ENCODE results near the gene PARP2. TPM values are rescaled to one million over a fixed set of nuclear protein-coding genes. Genes with fewer than 3 reads are reported as not detected.
"Not testable (repeated sequence)": the region's sequence is repeated elsewhere in the genome, so short reads cannot be mapped to it uniquely, and the experiment has no call there.

Gene PARP2
- 25.9 TPM for polyA plus RNA-seq (2013, experiment 1 of 2; ENCODE audit: insufficient read length)
- 27.2 TPM for polyA plus RNA-seq (2013, experiment 2 of 2; ENCODE audit: insufficient read length)

DNA sequence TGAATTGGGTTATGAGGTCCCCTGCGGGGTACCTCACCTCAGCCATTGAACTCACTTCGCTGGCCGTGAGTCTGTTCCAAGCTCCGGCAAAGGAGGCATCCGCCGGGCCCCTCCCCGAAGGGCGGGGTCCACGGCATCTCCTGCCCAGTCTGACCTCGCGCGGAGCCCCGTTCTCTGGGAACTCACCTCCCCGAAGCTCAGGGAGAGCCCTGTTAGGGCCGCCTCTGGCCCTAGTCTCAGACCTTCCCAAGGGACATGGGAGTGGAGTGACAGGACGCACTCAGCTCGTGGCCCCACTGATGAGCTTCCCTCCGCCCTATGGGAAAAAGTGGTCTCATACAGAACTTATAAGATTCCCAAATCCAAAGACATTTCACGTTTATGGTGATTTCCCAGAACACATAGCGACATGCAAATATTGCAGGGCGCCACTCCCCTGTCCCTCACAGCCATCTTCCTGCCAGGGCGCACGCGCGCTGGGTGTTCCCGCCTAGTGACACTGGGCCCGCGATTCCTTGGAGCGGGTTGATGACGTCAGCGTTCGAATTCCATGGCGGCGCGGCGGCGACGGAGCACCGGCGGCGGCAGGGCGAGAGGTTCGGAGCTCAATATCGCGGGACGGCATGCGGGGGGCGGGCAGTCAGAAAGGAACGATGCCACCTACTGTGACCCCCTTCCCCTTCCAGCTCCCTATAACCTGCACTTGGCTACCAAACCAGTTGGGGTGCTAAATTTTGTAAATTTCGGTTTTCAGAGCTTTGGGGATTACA is at the start of gene PARP2:
PARP2 (plus strand) TSS at position 544 of the 770 bp plus-strand sequence; CDS start at position 551, 7 bp downstream.
- peak; percentile 100 for DNase-seq

DNA sequence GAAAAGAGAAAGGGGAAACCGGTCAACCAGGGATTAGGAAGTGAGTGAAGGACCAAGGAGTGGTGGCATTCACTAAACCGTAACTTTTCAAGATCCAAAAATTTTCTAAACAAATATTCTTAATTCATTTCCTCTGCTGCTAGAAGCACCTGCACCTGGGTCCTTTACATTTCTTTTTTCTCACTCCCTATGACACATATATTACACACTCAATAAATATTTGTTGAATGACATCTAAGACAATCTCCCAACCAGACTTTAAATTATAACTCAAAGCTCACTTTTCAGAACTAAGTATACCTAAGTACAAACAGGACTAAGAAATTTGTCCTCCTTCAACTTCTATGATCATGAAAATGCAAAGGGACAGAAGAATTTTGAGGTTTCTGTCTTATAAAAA is 48.8 kb upstream of the PARP2 start:
- DNase-seq, result no peak

- DNase-seq, result no peak
Observed at GRCh38 chr14:20295067-20295466, 48.4 kb upstream of the PARP2 start.

GRCh38 chr14:20302042-20302755 is 41.2 kb upstream of the PARP2 start:
- peak; percentile 10 for DNase-seq

DNA sequence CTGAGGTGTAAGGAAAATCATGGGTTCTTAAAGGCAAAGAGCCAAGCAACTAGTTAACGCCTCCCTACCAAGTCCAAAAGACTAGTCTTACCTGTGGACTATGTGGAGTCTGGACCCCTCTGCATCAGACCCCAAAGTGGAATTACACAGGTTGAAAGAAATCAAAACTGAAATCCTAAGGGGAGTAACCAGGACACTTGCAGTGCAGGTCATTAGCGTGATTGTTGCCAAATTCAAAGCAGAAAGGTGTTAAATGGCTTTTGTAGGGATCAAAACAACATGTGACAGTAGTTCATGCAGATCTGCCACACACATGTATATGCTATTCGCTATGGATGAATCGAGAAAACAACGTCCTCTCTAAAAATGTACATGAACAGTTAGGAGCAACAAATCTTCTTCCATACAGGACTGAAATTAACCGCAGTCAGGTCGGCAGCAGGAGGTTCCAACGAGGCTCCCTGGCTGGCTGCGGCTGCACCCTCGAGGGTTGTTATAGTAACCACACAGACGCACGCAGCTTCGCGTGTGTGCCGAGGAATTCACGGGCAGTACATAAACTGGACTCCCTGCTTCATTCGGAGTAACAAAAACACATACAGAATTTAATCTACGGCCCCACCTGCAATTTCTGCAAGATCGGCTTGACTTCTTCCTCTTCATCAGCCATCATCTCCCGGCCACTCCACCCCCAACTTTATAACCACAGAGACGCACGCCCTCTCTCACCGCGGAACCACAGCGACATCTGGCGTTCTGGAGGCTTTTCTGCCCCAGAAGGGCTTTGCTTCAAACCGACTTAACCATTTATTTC is 38.0 kb upstream of the PARP2 start, which contains the start of gene TTC5:
TTC5 (minus strand) TSS at position 687 of the 814 bp plus-strand sequence; CDS start at position 673, 14 bp downstream.
- DNase-seq, result peak; percentile 82

- no peak for DNase-seq
Observed at GRCh38 chr14:20306079-20306423, 37.4 kb upstream of the PARP2 start.

GRCh38 chr14:20314026-20314425 is 29.4 kb upstream of the PARP2 start:
- DNase-seq, result no peak

GRCh38 chr14:20317720-20318119 is 25.7 kb upstream of the PARP2 start:
- no peak for DNase-seq

DNA sequence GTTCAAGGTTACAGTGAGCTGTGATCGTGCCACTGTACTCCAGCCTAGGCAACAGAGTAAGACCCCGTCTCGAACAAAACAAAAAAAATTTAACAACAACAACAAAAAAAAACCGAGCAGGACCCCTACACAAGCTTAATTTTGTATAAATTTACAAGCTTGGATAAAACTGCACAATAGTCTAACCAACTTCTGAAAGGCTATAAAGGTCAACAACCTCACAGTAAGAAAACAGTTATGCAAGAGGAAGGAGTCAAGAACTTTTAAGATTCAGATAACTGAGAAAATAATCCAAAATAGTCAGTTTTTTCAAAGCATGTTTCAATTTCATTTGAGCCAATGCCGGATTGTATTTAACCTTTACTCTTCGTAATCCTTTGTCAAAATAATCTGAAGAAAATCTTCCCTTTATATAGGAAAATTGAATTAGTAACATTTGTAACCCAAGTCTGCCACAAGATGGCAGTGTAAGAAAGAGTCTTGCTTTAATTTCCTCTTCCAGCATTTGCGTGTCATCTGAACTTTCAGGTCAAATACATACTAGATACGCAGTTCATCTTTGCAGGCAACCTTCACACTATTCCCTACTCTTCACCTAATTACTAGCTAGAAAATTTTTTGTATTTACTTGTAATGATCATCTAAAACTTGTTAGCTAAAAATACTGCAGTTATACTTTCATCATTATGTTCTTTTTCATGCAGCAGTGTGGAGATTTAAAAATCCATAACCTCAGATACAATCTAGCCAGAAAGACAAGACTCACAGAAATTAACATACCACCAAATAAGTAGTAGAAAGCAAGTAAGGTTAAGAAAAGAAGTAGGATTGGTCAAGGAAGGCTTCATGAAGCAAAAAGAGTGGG is 16.2 kb upstream of the PARP2 start:
- DNase-seq, result peak; percentile 57

DNA sequence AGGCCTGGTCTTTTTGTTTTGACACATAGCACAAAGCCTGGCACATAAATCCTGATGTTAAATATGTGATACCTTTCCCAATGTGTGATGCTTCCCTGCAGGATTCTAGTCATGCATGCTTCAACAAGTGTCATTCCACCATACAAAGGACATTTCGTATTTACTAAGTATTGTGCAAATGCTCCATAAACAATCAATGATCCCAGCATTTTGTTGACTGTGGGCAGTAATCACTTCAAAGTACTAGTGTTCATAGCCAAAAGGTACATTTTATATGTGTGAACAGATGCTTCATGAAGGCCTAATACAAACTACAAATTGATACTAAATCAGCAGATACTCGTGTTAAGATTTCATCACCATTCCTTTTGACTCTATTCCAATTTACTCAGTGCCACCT is 14.7 kb upstream of the PARP2 start:
- no peak for DNase-seq

DNA sequence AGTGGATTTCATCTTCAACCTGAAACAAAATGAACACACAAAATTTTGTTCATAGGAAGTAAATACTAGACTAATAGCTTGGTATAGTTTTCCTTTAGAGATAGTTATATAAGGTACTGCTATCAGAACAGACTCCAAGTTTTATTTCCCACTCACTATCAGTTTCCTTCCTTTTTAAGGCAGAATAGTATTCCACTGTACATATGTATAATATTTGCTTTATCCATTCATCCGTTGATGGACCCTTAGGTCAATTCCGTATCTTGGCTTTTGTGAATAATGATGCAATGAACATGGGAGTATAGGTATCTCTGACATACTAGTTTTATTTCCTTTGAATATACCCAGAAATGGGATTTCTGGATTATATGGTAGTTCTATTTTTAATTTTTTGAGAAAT is 14.1 kb upstream of the PARP2 start:
- DNase-seq, result no peak

DNA sequence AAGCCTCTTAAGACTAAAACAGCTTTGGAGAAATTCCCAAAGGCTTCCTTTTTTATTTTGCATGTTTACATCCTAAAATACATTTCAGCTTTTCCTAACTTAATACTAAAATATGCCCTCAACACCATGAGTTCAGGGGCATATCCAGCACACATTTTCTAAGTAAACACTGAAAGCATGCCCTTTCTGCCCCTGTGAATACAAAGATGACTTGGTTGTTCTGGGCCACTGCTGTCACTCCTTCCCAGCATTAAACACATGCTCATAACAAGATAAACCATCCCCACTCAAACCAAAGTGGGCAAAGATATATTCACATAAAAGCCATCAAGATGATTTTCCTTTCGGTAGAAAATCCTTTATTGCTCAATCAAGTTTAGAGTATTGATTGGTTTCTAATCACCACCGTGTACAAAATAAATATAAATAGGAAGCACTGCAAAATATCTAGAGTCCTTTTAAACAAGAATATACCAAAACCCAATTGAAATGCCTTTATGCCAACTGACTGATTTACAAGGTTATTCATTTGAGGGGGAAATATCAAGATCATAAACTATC is 12.3 kb upstream of the PARP2 start:
- no peak for DNase-seq

GRCh38 chr14:20332431-20332787 is 11.0 kb upstream of the PARP2 start:
- DNase-seq, result peak; percentile 1

DNA sequence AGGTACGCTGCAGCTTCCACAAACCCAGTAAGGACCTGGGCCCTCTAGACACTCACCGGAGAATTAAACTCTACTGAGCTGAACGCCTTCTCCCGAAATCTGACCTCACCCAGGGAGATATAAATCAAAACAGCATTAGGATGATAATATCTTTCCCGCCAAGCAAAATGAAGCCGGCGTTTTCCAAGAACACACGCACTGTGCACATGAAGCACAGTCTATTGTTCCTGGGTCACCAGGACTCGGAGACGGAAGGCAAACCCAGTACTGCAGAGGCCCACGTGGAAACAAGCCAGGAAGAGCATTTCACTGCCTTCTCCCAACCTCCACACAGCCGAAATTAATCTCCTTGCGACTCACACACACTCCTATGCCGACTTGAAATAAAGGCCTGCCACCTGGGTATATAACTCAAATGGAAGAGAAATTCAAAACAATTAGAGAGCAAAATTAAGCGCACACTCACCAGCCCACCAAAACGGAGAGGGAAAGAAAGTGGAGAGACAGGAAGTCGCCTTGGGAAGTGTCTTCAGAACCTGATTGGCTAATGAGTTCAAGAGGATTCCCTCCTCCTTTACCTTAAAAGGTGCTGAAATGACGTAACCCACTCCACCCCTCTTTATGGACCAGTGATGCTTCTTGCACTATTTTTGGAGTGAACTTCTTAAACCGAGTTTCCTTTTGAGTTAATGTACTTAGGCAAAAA is 10.5 kb upstream of the PARP2 start, which contains the start of gene CCNB1IP1:
CCNB1IP1 (minus strand) TSS at position 492 of the 706 bp plus-strand sequence. CDS start 16,756 bp downstream, outside the sequence.
- peak; percentile 89 for DNase-seq

GRCh38 chr14:20333494-20333841 is 10.0 kb upstream of the PARP2 start:
- no peak for DNase-seq

- DNase-seq, result no peak
Observed at GRCh38 chr14:20334017-20334416, 9.4 kb upstream of the PARP2 start.

GRCh38 chr14:20341032-20341431 is 2.4 kb upstream of the PARP2 start:
- DNase-seq, result not testable (repeated sequence)

DNA sequence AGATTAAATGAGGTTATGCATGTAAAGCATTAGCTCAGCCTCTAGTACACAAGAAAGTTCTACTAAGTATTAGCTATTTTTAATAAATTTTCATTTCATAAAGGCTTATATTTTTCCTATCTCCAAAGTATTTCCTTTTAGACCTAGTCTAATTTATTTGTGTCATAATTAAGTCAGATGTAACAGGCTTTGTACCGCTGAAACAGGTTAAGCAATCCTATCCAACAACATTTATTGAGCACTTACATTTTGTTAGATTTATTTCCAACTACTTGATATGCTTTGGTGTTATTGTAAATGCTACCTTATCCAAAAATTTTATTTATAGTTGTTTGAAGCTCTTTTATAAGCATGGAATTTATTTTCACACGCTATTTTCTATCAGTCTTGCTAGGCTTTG is 1.8 kb upstream of the PARP2 start:
- DNase-seq, result no peak

DNA sequence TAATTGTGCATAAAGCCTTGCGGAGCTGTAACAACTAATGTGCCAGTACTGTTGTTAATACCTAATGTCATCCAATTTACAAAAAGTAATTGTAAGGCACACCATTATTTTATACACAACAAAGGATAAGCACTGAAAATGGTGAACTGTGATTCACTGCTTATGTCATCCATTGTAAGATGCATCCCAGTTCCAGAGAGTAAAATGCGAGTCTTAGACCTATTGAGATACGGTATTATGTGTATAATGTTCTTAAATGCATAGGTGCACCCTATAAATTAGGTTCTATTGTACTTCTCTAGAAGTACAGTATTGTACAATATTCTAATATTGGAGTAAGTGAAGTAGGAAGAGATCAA is 406 bp downstream of the PARP2 start:
- peak; percentile 3 for DNase-seq

DNA sequence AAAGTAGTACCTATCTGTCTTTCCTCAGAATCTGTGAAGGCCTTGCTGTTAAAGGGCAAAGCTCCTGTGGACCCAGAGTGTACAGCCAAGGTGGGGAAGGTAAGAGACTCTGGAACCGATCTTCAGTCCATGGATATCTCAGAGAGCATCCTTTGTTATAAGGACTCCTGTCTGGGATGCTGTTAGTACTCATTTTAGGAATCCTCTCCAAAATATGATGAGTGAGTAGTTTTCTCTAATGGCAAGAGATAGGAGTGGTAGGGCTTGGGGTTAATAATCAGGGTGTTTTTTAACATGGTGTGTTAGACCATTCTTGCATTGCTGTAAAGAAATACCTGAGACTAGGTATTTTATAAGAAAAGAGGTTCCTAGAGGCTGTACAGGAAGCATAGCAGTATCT is 1.9 kb downstream of the PARP2 start:
- no peak for DNase-seq

DNA sequence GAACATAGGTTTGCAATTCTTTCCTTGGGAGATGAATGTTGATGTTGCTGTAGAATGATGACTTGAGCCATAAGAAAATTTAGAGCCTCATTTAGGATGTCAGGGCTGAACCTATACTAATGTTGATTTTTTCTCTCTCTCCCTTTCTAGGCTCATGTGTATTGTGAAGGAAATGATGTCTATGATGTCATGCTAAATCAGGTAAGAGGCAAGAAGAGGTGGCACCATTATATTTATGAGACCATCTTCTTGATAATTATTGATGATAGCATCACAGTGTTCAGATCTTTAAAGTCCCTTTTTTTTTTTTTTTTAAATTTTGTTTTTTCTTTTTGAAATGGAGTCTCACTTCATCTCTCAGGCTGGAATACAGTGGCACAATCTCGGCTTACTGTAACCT is 3.3 kb downstream of the PARP2 start:
- no peak for DNase-seq

Data from fibroblast of skin of abdomen (primary cell).